ENCODE data around the gene TBC1D1. TPM values are rescaled to one million over a fixed set of nuclear protein-coding genes. Genes with fewer than 3 reads are reported as not detected.

The TBC1D1 gene
- polyA plus RNA-seq, 1 donor (not counting 4 experiments of a cell fraction or from before 2014, with no cell fraction given): 32.5 TPM

DNA sequence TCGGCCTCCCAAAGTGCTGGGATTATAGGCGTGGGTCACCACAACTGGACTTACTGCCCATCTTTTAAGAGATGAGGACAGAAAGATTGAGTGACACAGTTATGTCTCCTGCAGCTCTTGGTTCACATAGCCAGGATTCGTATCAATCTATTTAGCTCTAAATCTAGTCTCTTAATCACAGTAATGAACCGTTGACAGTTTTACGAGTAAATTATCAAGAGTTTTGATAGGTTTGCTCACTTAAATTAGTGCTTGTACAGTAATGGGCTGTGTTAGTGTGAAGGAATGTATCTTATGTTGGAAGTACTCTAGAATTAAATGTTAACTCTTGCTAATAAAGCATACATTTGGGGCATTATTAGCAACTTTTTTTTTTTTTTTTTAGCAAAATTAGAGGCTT is 175.0 kb downstream of the TBC1D1 start:
- TF ChIP-seq CTCF (optimal IDR thresholded peaks at IDR 0.05 in 1 of 3, IDR thresholded peaks at IDR 0.05 in 1 of 3, conservative IDR thresholded peaks at IDR 0.05 in 1 of 3; ENCODE audit: extremely low read depth in 1 of 3, insufficient read depth in 2 of 3, low read length in 3 of 3) (no peak), EZH2 (IDR thresholded peaks at IDR 0.05; ENCODE audit: low read length) (no peak)
- dilution Hi-C loops (cut with MboI; ENCODE audit: extremely low pct_ligation_motif_present, low sequenced_read_pairs): no loop called here
- H3K79me2 ChIP-seq (ENCODE audit: control insufficient read depth, insufficient read depth, low read length): no peaks in the 10 kb centered on the region
- H3K4me1 ChIP-seq (ENCODE audit: control insufficient read depth, extremely low read depth, insufficient read depth, low read length): peaks cover 14% of the 10 kb centered on the region
- H3K9ac ChIP-seq (ENCODE audit: control insufficient read depth, extremely low read depth, insufficient read depth, low read length): no peak overlapping the region
- H3K4me2 ChIP-seq (ENCODE audit: control insufficient read depth, extremely low read depth, insufficient read depth, low read depth, low read length): no peak overlapping the region
- H3K9me3 ChIP-seq (ENCODE audit: control insufficient read depth, low read depth, low read length): no peaks in the 10 kb centered on the region
- no peaks in the 10 kb centered on the region for H3K36me3 ChIP-seq (ENCODE audit: control insufficient read depth in 2 of 2, extremely low read depth in 1 of 2, insufficient read depth in 2 of 2, low read length in 2 of 2)
- H3K9me1 ChIP-seq (ENCODE audit: control insufficient read depth, extremely low read depth, insufficient read depth, low read length): no peaks in the 10 kb centered on the region
- no peaks in the 10 kb centered on the region for H3K27me3 ChIP-seq (ENCODE audit: control insufficient read depth, extremely low read depth, insufficient read depth, low read length)
- H3K4me3 ChIP-seq (ENCODE audit: control insufficient read depth in 2 of 3, extremely low read depth in 1 of 3, insufficient read depth in 2 of 3, low read depth in 1 of 3, low read length in 3 of 3): no peak overlapping the region
- no peak overlapping the region for H3K27ac ChIP-seq (ENCODE audit: control insufficient read depth, insufficient read depth, low read length)
- no peak for DNase-seq (ENCODE audit: low read depth, low spot score)
- H4K20me1 ChIP-seq (ENCODE audit: control insufficient read depth, extremely low read depth, insufficient read depth, low read length): no peaks in the 10 kb centered on the region
- no peak overlapping the region for H2AFZ ChIP-seq (ENCODE audit: control insufficient read depth, low read length)
- no peak for FAIRE-seq

- H3K27ac ChIP-seq (ENCODE audit: control insufficient read depth, insufficient read depth, low read length): no peak overlapping the region
- no peak for DNase-seq (ENCODE audit: low read depth, low spot score)
- H3K36me3 ChIP-seq (ENCODE audit: control insufficient read depth in 2 of 2, extremely low read depth in 1 of 2, insufficient read depth in 2 of 2, low read length in 2 of 2): no peaks in the 10 kb centered on the region
- peaks cover 14% of the 10 kb centered on the region for H3K4me1 ChIP-seq (ENCODE audit: control insufficient read depth, extremely low read depth, insufficient read depth, low read length)
- no peak overlapping the region for H3K4me2 ChIP-seq (ENCODE audit: control insufficient read depth, extremely low read depth, insufficient read depth, low read depth, low read length)
- no peaks in the 10 kb centered on the region for H3K9me3 ChIP-seq (ENCODE audit: control insufficient read depth, low read depth, low read length)
- no peaks in the 10 kb centered on the region for H3K9me1 ChIP-seq (ENCODE audit: control insufficient read depth, extremely low read depth, insufficient read depth, low read length)
- no peak overlapping the region for H3K9ac ChIP-seq (ENCODE audit: control insufficient read depth, extremely low read depth, insufficient read depth, low read length)
- no peak overlapping the region for H2AFZ ChIP-seq (ENCODE audit: control insufficient read depth, low read length)
- TF ChIP-seq CTCF (optimal IDR thresholded peaks at IDR 0.05 in 1 of 3, IDR thresholded peaks at IDR 0.05 in 1 of 3, conservative IDR thresholded peaks at IDR 0.05 in 1 of 3; ENCODE audit: extremely low read depth in 1 of 3, insufficient read depth in 2 of 3, low read length in 3 of 3) (no peak), EZH2 (IDR thresholded peaks at IDR 0.05; ENCODE audit: low read length) (no peak)
- H3K79me2 ChIP-seq (ENCODE audit: control insufficient read depth, insufficient read depth, low read length): no peaks in the 10 kb centered on the region
- H3K4me3 ChIP-seq (ENCODE audit: control insufficient read depth in 2 of 3, extremely low read depth in 1 of 3, insufficient read depth in 2 of 3, low read depth in 1 of 3, low read length in 3 of 3): no peak overlapping the region
- no peak for FAIRE-seq
- H3K27me3 ChIP-seq (ENCODE audit: control insufficient read depth, extremely low read depth, insufficient read depth, low read length): no peaks in the 10 kb centered on the region
- H4K20me1 ChIP-seq (ENCODE audit: control insufficient read depth, extremely low read depth, insufficient read depth, low read length): no peaks in the 10 kb centered on the region
- dilution Hi-C loops (cut with MboI; ENCODE audit: extremely low pct_ligation_motif_present, low sequenced_read_pairs): no loop called here
Observed at GRCh38 chr4:38067499-38067898, 176.6 kb downstream of the TBC1D1 start.

Data from keratinocyte (primary cell).